WTC11 (cell line): Measurements from ENCODE around the gene IFNLR1. TPM values are rescaled to one million over a fixed set of nuclear protein-coding genes. Genes with fewer than 3 reads are reported as not detected.

Experiments used
- ATAC-seq: fragments of 200-7000 bp; cut with Tn5 transposase; 2 replicates; pipeline ENCODE4 v1.10.0; 2021; ENCODE audit warnings: mild to moderate bottlenecking, moderate library complexity
- CTCF ChIA-PET: fragments of 300-600 bp; sonication (Branson Sonifier 250); formaldehyde crosslinking; loops from one replicate; lab custom pipeline; 2021; ENCODE audit warnings: antibody characterized with exemption; lab: Charles Lee
- POLR2A ChIA-PET: fragments of 350-600 bp; sonication (Branson Sonifier 250); formaldehyde crosslinking; loops from one replicate; lab custom pipeline; 2021; ENCODE audit warnings: antibody characterized with exemption; lab: Charles Lee
- DNase-seq: peaks from one replicate; pipeline ENCODE4 v3.0.0; 2021; ENCODE audit warnings: low spot score
- H3K27ac Mint-ChIP-seq: 2 replicates; pipeline ENCODE4 v1.8.0; 2021; ENCODE audit warnings: mixed read lengths
- H3K27me3 Mint-ChIP-seq: 2 replicates; pipeline ENCODE4 v1.8.0; 2021; ENCODE audit warnings: low read depth, mild to moderate bottlenecking, moderate library complexity, mixed read lengths
- H3K36me3 Mint-ChIP-seq: 2 replicates; pipeline ENCODE4 v1.8.0; 2021; ENCODE audit warnings: mixed read lengths
- H3K4me1 Mint-ChIP-seq: 2 replicates; pipeline ENCODE4 v1.8.0; 2022; ENCODE audit warnings: mixed read lengths
- H3K4me3 Mint-ChIP-seq: 2 replicates; pipeline ENCODE4 v1.8.0; 2021; ENCODE audit warnings: mild to moderate bottlenecking, moderate library complexity, mixed read lengths
- H3K9me3 Mint-ChIP-seq: 2 replicates; pipeline ENCODE4 v1.8.0; 2021; ENCODE audit warnings: mixed read lengths
- ARID4B ChIP-seq: sonication (generic); formaldehyde crosslinking; IDR thresholded peaks from 2 replicates; pipeline ENCODE4 v1.8.0; 2023; ENCODE audit warnings: missing genetic modification reagents, mild to moderate bottlenecking, borderline replicate concordance
- ATF2 ChIP-seq: sonication (generic); formaldehyde crosslinking; IDR thresholded peaks from 2 replicates; pipeline ENCODE4 v1.8.1; 2022; ENCODE audit warnings: low read depth, missing genetic modification reagents, borderline replicate concordance
- CBFB ChIP-seq: sonication (generic); formaldehyde crosslinking; IDR thresholded peaks from 2 replicates; pipeline ENCODE4 v1.8.1; 2022; ENCODE audit warnings: mild to moderate bottlenecking, low read depth, missing genetic modification reagents
- E2F4 ChIP-seq: sonication (generic); formaldehyde crosslinking; IDR thresholded peaks from 2 replicates; pipeline ENCODE4 v1.8.1; 2022; ENCODE audit warnings: low read depth, mild to moderate bottlenecking, moderate library complexity, missing genetic modification reagents, borderline replicate concordance
- GTF2I ChIP-seq: fragments of 250-450 bp; sonication (Bioruptor Pico); conservative IDR thresholded peaks from 2 replicates; pipeline ENCODE4 v1.4.0; 2021; ENCODE audit warnings: mild to moderate bottlenecking
- HMGXB4 ChIP-seq: sonication (generic); formaldehyde crosslinking; IDR thresholded peaks from 2 replicates; pipeline ENCODE4 v1.8.1; 2023; ENCODE audit warnings: mild to moderate bottlenecking, moderate library complexity, missing genetic modification reagents
- JUN ChIP-seq: sonication (generic); formaldehyde crosslinking; IDR thresholded peaks from 2 replicates; pipeline ENCODE4 v1.8.0; 2023; ENCODE audit warnings: mild to moderate bottlenecking, missing genetic modification reagents
- NFATC4 ChIP-seq: fragments of 250-450 bp; sonication (Bioruptor Pico); IDR thresholded peaks from 2 replicates; pipeline ENCODE4 v1.9.0; 2021; ENCODE audit warnings: mild to moderate bottlenecking
- NFYB ChIP-seq: sonication (generic); formaldehyde crosslinking; conservative IDR thresholded peaks from 2 replicates; pipeline ENCODE4 v1.8.0; 2022; ENCODE audit warnings: low read depth, missing genetic modification reagents
- OVOL2 ChIP-seq: fragments of 250-450 bp; sonication (Bioruptor Pico); IDR thresholded peaks from 2 replicates; pipeline ENCODE4 v1.9.0; 2021; ENCODE audit warnings: mild to moderate bottlenecking, borderline replicate concordance
- SMAD3 ChIP-seq: sonication (generic); formaldehyde crosslinking; IDR thresholded peaks from 2 replicates; pipeline ENCODE4 v1.8.0; 2022; ENCODE audit warnings: missing genetic modification reagents, mild to moderate bottlenecking, borderline replicate concordance
- SOX15 ChIP-seq: fragments of 250-450 bp; sonication (Bioruptor Pico); IDR thresholded peaks from 2 replicates; pipeline ENCODE4 v1.9.0; 2021; ENCODE audit warnings: mild to moderate bottlenecking
- TEAD1 ChIP-seq: sonication (generic); formaldehyde crosslinking; IDR thresholded peaks from 2 replicates; pipeline ENCODE4 v1.8.0; 2022; ENCODE audit warnings: mild to moderate bottlenecking, missing genetic modification reagents
- TP53 ChIP-seq: sonication (generic); formaldehyde crosslinking; IDR thresholded peaks from 2 replicates; pipeline ENCODE4 v1.8.1; 2023; ENCODE audit warnings: mild to moderate bottlenecking, missing genetic modification reagents
- USF1 ChIP-seq: sonication (generic); formaldehyde crosslinking; IDR thresholded peaks from 2 replicates; pipeline ENCODE4 v1.8.0; 2022; ENCODE audit warnings: mild to moderate bottlenecking, missing genetic modification reagents
- ZNF138 ChIP-seq: sonication (generic); formaldehyde crosslinking; conservative IDR thresholded peaks from 2 replicates; pipeline ENCODE4 v1.8.1; 2022; ENCODE audit warnings: mild to moderate bottlenecking, moderate library complexity, missing genetic modification reagents
- ZNF281 ChIP-seq: sonication (generic); formaldehyde crosslinking; IDR thresholded peaks from 2 replicates; pipeline ENCODE4 v1.8.0; 2023; ENCODE audit warnings: mild to moderate bottlenecking, missing genetic modification reagents
- ZNF396 ChIP-seq: fragments of 250-450 bp; sonication (Bioruptor Pico); IDR thresholded peaks from 2 replicates; pipeline ENCODE4 v1.8.0; 2021; ENCODE audit warnings: mild to moderate bottlenecking, moderate library complexity, borderline replicate concordance
- ZNF416 ChIP-seq: fragments of 250-450 bp; sonication (Bioruptor Pico); IDR thresholded peaks from 2 replicates; pipeline ENCODE4 v1.9.0; 2021; ENCODE audit warnings: mild to moderate bottlenecking, inconsistent platforms
- ZNF425 ChIP-seq: fragments of 250-450 bp; sonication (Bioruptor Pico); conservative IDR thresholded peaks from 2 replicates; pipeline ENCODE4 v1.9.0; 2021; ENCODE audit warnings: mild to moderate bottlenecking
- ZNF671 ChIP-seq: fragments of 250-450 bp; sonication (Bioruptor Pico); IDR thresholded peaks from 2 replicates; pipeline ENCODE4 v1.8.0; 2021; ENCODE audit warnings: mild to moderate bottlenecking
- total RNA-seq: library from RNA; stranded (reverse); gene quantifications from 3 replicates; pipeline ENCODE4 v1.2.3, GENCODE V29; 2021

IFNLR1 gene
- total RNA-seq, 1 experiment from 2014 or later: 6.6 TPM

- TF ChIP-seq ZNF425 (no peak), SOX15 (CRISPR knock-in tag) (no peak), ATF2 (CRISPR knock-in tag) (no peak), TEAD1 (no peak)
Measured at GRCh38 chr1:24149866-24150233, 37.2 kb downstream of the IFNLR1 start (continued).

- no peak for DNase-seq
- Mint-ChIP-seq H3K27ac (no peak overlapping the region), H3K4me3 (no peak overlapping the region), H3K9me3 (no peaks in the 10 kb centered on the region), H3K27me3 (no peaks in the 10 kb centered on the region; the same call in 1 of the 2 replicates), H3K4me1 (peaks cover 29% of the 10 kb centered on the region), H3K36me3 (no peaks in the 10 kb centered on the region)
- POLR2A ChIA-PET: no interaction called here
- TF ChIP-seq ZNF671 (CRISPR knock-in tag): no peak
- no peak for TF ChIP-seq SMAD3 (CRISPR knock-in tag)
- no peak for TF ChIP-seq ZNF138
- TF ChIP-seq NFYB: no peak
- no peak for TF ChIP-seq JUN (CRISPR knock-in tag)
- no peak for TF ChIP-seq HMGXB4 (CRISPR knock-in tag)
- TF ChIP-seq E2F4: no peak
- TF ChIP-seq ARID4B (CRISPR knock-in tag): no peak
- TF ChIP-seq NFATC4 (CRISPR knock-in tag): no peak
- CTCF ChIA-PET: interaction anchor here (1.1 kb wide), 1 partner anchor 246 kb away, joined by 4 read pairs; no protein-coding TSS in a partner anchor
- ATAC-seq: no peak
Measured at GRCh38 chr1:24147816-24148215, 39.3 kb downstream of the IFNLR1 start.

- ChIA-PET CTCF (interaction anchor here (1.1 kb wide), 1 partner anchor 246 kb away, joined by 4 read pairs; no protein-coding TSS in a partner anchor), POLR2A (no interaction called here)
- no peaks in the 10 kb centered on the region for H3K36me3 Mint-ChIP-seq
- DNase-seq: no peak
- no peak for ATAC-seq
- H3K27ac Mint-ChIP-seq: no peak overlapping the region
- H3K27me3 Mint-ChIP-seq: no peaks in the 10 kb centered on the region; the same call in 1 of the 2 replicates
- H3K4me1 Mint-ChIP-seq: peaks cover 23% of the 10 kb centered on the region
- no peak overlapping the region for H3K4me3 Mint-ChIP-seq
- H3K9me3 Mint-ChIP-seq: no peaks in the 10 kb centered on the region
- TF ChIP-seq TP53 (CRISPR knock-in tag) (no peak), GTF2I (CRISPR knock-in tag) (no peak), ZNF281 (CRISPR knock-in tag) (no peak), ZNF416 (CRISPR knock-in tag) (no peak), ZNF396 (CRISPR knock-in tag) (no peak), OVOL2 (CRISPR knock-in tag) (no peak), USF1 (CRISPR knock-in tag) (no peak), CBFB (CRISPR knock-in tag) (no peak), NFATC4 (CRISPR knock-in tag) (no peak)
Measured at GRCh38 chr1:24147194-24147593, 39.9 kb downstream of the IFNLR1 start.
